ENCODE measurements around the gene PACSIN2. TPM values are rescaled to one million over a fixed set of nuclear protein-coding genes. Genes with fewer than 3 reads are reported as not detected.

The PACSIN2 gene
- total and polyA plus RNA-seq, 2 of the 13 experiments (the other 11 are each of a cell fraction or from before 2014, with no cell fraction given) = 54.1 to 68.8 TPM

- ATAC-seq (no peak), FAIRE-seq (peak; percentile 39), DNase-seq (ENCODE audit: low spot score) (no peak)
- Histone ChIP-seq H3K79me2 (ENCODE audit: insufficient read depth, low read length) (peaks cover 92% of the 10 kb centered on the region), H4K20me1 (ENCODE audit: insufficient read depth, low read length) (no peaks in the 10 kb centered on the region; the same call in 1 of the 2 replicates), H3K27me3 (ENCODE audit: control insufficient read depth in 1 of 2, insufficient read depth in 2 of 2, low read length in 2 of 2) (no peaks in the 10 kb centered on the region), H3K27ac (ENCODE audit: extremely low read length, insufficient read depth, low read length) (peak overlapping the region; percentile 75), H3K36me3 (replicated peaks in 1 of 2; ENCODE audit: control insufficient read depth in 1 of 2, insufficient read depth in 2 of 2, low read length in 2 of 2) (peaks cover 0 to 5% of the 10 kb centered on the region in 2 experiments; a peak in 2 of 5 replicates), H3K4me3 (replicated peaks in 1 of 3; ENCODE audit: insufficient read depth in 1 of 3, low read depth in 2 of 3, low read length in 3 of 3) (peak overlapping the region in 1 of 3 experiments; percentile 56; a peak in 1 of 6 replicates), H3K4me1 (ENCODE audit: insufficient read depth, low read length) (peaks cover 100% of the 10 kb centered on the region), H3K9me3 (ENCODE audit: low read length) (no peaks in the 10 kb centered on the region), H2AFZ (ENCODE audit: low read length) (no peak overlapping the region), H3K4me2 (ENCODE audit: low read depth, low read length) (peak overlapping the region; percentile 76), H3K9ac (ENCODE audit: insufficient read depth, low read depth, low read length) (peak overlapping the region; percentile 55)
- intact Hi-C loops (cut with micrococcal nuclease; ENCODE audit: unreplicated experiment) = loop anchor here (5.0 kb wide), 1 partner anchor 33 kb away; no protein-coding TSS in a partner anchor
- 40% methylated on average over 10 of the region's 10 CpGs for whole genome bisulfite sequencing (ENCODE audit: low lambda C conversion rate)
- POLR2A ChIA-PET = interaction anchor here (1.3 to 2.4 kb wide), 6 partner anchors 14 to 46 kb away, joined by 5 to 45 read pairs (median 10); no protein-coding TSS in a partner anchor
- CTCF ChIA-PET (ENCODE audit: low intra/inter-chr PET ratio, low total read pairs) = no interaction called here
- BruUV-seq (replicated peaks) = no TSS peak
- in situ Hi-C loops (cut with HindIII; ENCODE audit: extremely low pct_ligation_motif_present, low pct_unique_long_range_greater_than_20kb) = no loop called here
- TF ChIP-seq, protein P1, sequence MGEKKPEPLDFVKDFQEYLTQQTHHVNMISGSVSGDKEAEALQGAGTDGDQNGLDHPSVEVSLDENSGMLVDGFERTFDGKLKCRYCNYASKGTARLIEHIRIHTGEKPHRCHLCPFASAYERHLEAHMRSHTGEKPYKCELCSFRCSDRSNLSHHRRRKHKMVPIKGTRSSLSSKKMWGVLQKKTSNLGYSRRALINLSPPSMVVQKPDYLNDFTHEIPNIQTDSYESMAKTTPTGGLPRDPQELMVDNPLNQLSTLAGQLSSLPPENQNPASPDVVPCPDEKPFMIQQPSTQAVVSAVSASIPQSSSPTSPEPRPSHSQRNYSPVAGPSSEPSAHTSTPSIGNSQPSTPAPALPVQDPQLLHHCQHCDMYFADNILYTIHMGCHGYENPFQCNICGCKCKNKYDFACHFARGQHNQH (CRISPR knock-in tag; IDR thresholded peaks at IDR 0.05) = peak; percentile 36; the same call in 1 of the 2 replicates
- TF ChIP-seq ZGPAT (CRISPR knock-in tag; IDR thresholded peaks at IDR 0.05) (peak; percentile 35; the same call in 1 of the 2 replicates), ZNF720 (CRISPR knock-in tag; IDR thresholded peaks at IDR 0.05) (no peak), ZNF337 (CRISPR knock-in tag; IDR thresholded peaks at IDR 0.05; ENCODE audit: borderline replicate concordance, low read depth) (no peak), PRPF4 (IDR thresholded peaks at IDR 0.05; ENCODE audit: low read depth, low read length, poor library complexity, severe bottlenecking) (peak; percentile 62), MXD1 (CRISPR knock-in tag; IDR thresholded peaks at IDR 0.05) (no peak), ZNF350 (CRISPR knock-in tag; IDR thresholded peaks at IDR 0.05; ENCODE audit: borderline replicate concordance, low read depth) (no peak), TEAD3 (CRISPR knock-in tag; optimal IDR thresholded peaks at IDR 0.05; ENCODE audit: borderline replicate concordance) (no peak), MIXL1 (CRISPR knock-in tag; IDR thresholded peaks at IDR 0.05) (0 out of 2 replicates have a peak, but pooled peaks have one; percentile 8)
- TF ChIP-seq, protein P2, sequence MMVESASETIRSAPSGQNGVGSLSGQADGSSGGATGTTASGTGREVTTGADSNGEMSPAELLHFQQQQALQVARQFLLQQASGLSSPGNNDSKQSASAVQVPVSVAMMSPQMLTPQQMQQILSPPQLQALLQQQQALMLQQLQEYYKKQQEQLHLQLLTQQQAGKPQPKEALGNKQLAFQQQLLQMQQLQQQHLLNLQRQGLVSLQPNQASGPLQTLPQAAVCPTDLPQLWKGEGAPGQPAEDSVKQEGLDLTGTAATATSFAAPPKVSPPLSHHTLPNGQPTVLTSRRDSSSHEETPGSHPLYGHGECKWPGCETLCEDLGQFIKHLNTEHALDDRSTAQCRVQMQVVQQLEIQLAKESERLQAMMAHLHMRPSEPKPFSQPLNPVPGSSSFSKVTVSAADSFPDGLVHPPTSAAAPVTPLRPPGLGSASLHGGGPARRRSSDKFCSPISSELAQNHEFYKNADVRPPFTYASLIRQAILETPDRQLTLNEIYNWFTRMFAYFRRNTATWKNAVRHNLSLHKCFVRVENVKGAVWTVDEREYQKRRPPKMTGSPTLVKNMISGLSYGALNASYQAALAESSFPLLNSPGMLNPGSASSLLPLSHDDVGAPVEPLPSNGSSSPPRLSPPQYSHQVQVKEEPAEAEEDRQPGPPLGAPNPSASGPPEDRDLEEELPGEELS (CRISPR knock-in tag; IDR thresholded peaks at IDR 0.05) = peak; percentile 22; the same call in 1 of the 2 replicates
- TF ChIP-seq, protein P3, sequence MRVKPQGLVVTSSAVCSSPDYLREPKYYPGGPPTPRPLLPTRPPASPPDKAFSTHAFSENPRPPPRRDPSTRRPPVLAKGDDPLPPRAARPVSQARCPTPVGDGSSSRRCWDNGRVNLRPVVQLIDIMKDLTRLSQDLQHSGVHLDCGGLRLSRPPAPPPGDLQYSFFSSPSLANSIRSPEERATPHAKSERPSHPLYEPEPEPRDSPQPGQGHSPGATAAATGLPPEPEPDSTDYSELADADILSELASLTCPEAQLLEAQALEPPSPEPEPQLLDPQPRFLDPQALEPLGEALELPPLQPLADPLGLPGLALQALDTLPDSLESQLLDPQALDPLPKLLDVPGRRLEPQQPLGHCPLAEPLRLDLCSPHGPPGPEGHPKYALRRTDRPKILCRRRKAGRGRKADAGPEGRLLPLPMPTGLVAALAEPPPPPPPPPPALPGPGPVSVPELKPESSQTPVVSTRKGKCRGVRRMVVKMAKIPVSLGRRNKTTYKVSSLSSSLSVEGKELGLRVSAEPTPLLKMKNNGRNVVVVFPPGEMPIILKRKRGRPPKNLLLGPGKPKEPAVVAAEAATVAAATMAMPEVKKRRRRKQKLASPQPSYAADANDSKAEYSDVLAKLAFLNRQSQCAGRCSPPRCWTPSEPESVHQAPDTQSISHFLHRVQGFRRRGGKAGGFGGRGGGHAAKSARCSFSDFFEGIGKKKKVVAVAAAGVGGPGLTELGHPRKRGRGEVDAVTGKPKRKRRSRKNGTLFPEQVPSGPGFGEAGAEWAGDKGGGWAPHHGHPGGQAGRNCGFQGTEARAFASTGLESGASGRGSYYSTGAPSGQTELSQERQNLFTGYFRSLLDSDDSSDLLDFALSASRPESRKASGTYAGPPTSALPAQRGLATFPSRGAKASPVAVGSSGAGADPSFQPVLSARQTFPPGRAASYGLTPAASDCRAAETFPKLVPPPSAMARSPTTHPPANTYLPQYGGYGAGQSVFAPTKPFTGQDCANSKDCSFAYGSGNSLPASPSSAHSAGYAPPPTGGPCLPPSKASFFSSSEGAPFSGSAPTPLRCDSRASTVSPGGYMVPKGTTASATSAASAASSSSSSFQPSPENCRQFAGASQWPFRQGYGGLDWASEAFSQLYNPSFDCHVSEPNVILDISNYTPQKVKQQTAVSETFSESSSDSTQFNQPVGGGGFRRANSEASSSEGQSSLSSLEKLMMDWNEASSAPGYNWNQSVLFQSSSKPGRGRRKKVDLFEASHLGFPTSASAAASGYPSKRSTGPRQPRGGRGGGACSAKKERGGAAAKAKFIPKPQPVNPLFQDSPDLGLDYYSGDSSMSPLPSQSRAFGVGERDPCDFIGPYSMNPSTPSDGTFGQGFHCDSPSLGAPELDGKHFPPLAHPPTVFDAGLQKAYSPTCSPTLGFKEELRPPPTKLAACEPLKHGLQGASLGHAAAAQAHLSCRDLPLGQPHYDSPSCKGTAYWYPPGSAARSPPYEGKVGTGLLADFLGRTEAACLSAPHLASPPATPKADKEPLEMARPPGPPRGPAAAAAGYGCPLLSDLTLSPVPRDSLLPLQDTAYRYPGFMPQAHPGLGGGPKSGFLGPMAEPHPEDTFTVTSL (CRISPR knock-in tag; IDR thresholded peaks at IDR 0.05; ENCODE audit: borderline replicate concordance) = 0 out of 2 replicates have a peak, but pooled peaks have one; percentile 15
Observed at GRCh38 chr22:42960531-42961399, 54.2 kb downstream of the PACSIN2 start.
